Measurements from ENCODE around the gene ATP6V1C2.

The ATP6V1C2 gene

DNA sequence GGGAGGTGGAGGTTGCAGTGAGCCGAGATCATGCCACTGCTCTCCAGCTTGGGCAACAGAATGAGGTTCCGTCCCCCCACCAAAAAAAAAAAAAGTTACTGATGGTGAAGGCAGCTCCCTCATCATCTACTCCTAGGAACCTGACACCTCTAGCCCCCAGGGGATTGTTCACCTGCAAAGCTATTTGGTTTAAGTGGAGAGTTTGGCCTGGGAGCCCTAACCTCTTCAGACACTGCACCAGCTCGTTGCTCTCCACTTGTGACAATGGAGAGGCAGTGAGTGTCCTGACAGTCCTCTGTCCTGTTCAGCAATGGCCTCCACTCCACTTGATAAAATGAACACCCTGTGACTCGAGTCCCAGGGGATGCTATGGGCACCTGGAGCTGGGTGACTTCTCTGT is 43.5 kb downstream of the ATP6V1C2 start:
- Histone ChIP-seq H3K4me3 (ENCODE audit: low read depth in 1 of 5, low read length in 5 of 5) (no peak overlapping the region), H3K27ac (ENCODE audit: low read depth, low read length) (no peak overlapping the region), H3K27me3 (ENCODE audit: control insufficient read depth in 5 of 5, insufficient read depth in 4 of 5, low read length in 5 of 5) (peaks cover 0 to 12% (median 6%) of the 10 kb centered on the region in 5 donors), H3K4me1 (ENCODE audit: control insufficient read depth in 5 of 5, insufficient read depth in 5 of 5, low read length in 5 of 5) (peaks cover 0 to 4% (median 0%) of the 10 kb centered on the region in 5 donors), H3K9me3 (ENCODE audit: control insufficient read depth in 5 of 5, low read length in 5 of 5) (no peaks in the 10 kb centered on the region), H3K36me3 (ENCODE audit: control insufficient read depth in 5 of 5, insufficient read depth in 5 of 5, low read length in 5 of 5) (no peaks in the 10 kb centered on the region), H3K9ac (ENCODE audit: low read length in 5 of 5) (no peak overlapping the region)

DNA sequence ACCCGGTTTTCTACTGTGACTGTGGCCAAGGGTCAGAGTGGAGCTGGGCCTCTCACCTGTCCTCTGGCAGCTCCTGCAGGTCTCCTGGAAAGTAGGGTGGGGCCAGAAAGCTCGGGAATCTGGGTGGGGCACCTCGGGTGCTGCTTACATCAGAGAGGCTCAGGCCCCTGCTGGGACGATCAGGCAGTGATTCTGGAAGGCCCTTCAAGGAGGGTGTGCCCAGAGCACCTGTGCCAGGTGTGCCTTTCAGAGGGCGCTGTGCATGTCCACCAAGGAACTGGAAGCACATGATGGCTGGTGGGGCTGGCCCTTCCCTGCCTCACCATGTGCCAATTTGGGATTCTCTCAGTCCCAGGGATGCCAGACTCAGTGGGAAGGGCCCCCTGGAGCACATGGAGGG is 44.0 kb downstream of the ATP6V1C2 start:
- no peak overlapping the region for H3K9ac ChIP-seq (ENCODE audit: low read length in 5 of 5)
- no peaks in the 10 kb centered on the region for H3K36me3 ChIP-seq (ENCODE audit: control insufficient read depth in 5 of 5, insufficient read depth in 5 of 5, low read length in 5 of 5)
- peaks cover 0 to 12% (median 6%) of the 10 kb centered on the region in 5 donors for H3K27me3 ChIP-seq (ENCODE audit: control insufficient read depth in 5 of 5, insufficient read depth in 4 of 5, low read length in 5 of 5)
- H3K4me3 ChIP-seq (ENCODE audit: low read depth in 1 of 5, low read length in 5 of 5) = no peak overlapping the region
- peaks cover 0 to 4% (median 0%) of the 10 kb centered on the region in 5 donors for H3K4me1 ChIP-seq (ENCODE audit: control insufficient read depth in 5 of 5, insufficient read depth in 5 of 5, low read length in 5 of 5)
- no peak overlapping the region for H3K27ac ChIP-seq (ENCODE audit: low read depth, low read length)
- H3K9me3 ChIP-seq (ENCODE audit: control insufficient read depth in 5 of 5, low read length in 5 of 5) = no peaks in the 10 kb centered on the region

DNA sequence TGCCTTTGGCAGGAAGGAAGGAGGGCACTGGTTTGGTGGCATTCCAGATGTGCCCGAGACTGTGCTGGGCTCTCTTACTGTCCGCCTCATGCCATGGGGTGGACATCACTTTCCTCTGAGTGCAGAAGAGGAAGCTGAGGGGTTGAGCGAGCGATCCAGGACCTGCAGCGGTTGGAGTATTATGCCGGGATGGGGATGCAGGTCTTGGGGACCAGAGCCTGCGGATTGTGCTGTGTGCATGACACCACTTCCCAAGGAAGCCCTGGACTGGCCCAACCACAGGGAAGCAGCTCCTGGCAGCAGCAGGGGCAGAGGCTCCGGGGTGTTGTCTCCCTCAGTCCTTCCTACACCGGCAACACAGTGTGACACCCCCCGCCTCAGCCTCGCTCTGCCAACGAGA is 44.5 kb downstream of the ATP6V1C2 start:
- H3K9me3 ChIP-seq (ENCODE audit: control insufficient read depth in 5 of 5, low read length in 5 of 5) = no peaks in the 10 kb centered on the region
- no peak overlapping the region for H3K9ac ChIP-seq (ENCODE audit: low read length in 5 of 5)
- H3K4me1 ChIP-seq (ENCODE audit: control insufficient read depth in 5 of 5, insufficient read depth in 5 of 5, low read length in 5 of 5) = peaks cover 0 to 4% (median 0%) of the 10 kb centered on the region in 5 donors
- H3K27me3 ChIP-seq (ENCODE audit: control insufficient read depth in 5 of 5, insufficient read depth in 4 of 5, low read length in 5 of 5) = peaks cover 0 to 12% (median 6%) of the 10 kb centered on the region in 5 donors
- no peak overlapping the region for H3K27ac ChIP-seq (ENCODE audit: low read depth, low read length)
- no peaks in the 10 kb centered on the region for H3K36me3 ChIP-seq (ENCODE audit: control insufficient read depth in 5 of 5, insufficient read depth in 5 of 5, low read length in 5 of 5)
- no peak overlapping the region for H3K4me3 ChIP-seq (ENCODE audit: low read depth in 1 of 5, low read length in 5 of 5)

DNA sequence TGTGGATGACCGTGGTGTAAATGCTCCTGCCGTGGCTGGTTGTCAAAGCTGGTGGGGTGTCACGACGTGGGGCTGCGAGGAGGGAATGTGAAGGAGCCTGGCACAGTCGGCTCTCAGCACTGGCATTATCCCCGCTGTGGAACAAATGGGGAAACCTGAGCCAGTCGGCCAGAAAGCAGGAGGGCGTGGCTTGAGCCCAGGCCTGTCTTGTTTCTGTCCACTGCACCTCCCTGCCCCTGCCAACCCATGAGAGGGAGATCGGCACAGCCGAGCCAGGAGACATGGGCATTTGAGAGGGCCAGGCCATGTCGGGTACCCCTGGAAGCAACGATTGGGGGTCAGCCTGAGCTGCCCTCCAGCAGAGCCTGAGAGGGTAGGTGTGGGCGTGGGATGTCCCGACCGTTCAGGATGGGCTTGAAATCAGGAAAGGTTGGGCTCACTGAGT is 46.7 kb downstream of the ATP6V1C2 start:
- H3K9me3 ChIP-seq (ENCODE audit: control insufficient read depth in 5 of 5, low read length in 5 of 5) = no peaks in the 10 kb centered on the region

DNA sequence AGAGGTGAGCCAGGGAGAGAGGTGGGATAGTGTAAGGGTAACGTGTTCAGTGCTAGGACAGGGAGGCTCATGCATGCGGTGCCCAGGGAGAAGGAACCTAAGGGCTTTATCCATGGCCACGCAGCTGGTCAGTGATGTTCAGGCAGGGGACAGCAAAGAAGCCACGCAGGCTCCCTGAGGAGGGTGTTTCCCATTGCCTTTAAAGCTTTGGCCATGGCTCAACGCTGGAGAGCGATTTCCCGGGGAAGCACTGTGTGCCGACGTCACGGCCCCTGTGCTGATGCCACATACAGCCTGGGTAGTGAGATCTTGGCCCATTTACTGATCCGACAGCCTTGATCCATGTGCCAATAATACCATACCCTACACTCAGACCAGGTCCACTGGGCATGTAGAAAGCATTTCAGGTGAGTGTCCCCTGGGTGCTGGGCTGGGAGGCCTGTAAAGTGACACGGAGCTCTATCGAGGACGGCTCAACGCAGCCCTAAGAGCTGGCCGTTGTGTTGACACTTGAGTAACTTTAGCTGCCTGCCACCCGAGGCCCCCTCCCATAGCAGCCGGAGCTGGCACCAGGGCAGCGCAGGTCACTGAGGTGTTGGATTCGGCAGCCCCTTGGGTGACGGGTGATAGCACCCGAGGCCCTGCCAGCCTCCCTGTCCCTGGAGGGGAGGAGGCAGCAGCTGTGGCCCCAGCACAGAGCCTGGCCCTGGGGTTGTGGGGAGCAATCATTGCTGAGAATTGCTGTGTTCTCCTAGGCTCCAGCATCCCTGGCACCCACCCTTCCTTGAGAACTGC is 49.7 kb downstream of the ATP6V1C2 start:
- H3K27me3 ChIP-seq (ENCODE audit: control insufficient read depth in 5 of 5, insufficient read depth in 4 of 5, low read length in 5 of 5) = peaks cover 0 to 3% (median 0%) of the 10 kb centered on the region in 5 donors
- no peaks in the 10 kb centered on the region for H3K9me3 ChIP-seq (ENCODE audit: control insufficient read depth in 5 of 5, low read length in 5 of 5)
- H3K27ac ChIP-seq (ENCODE audit: low read depth, low read length) = no peak overlapping the region
- no peaks in the 10 kb centered on the region for H3K36me3 ChIP-seq (ENCODE audit: control insufficient read depth in 5 of 5, insufficient read depth in 5 of 5, low read length in 5 of 5)
- no peak overlapping the region for H3K4me3 ChIP-seq (ENCODE audit: low read depth in 1 of 5, low read length in 5 of 5)
- no peak overlapping the region for H3K9ac ChIP-seq (ENCODE audit: low read length in 5 of 5)
- peaks cover 0 to 2% (median 0%) of the 10 kb centered on the region in 5 donors for H3K4me1 ChIP-seq (ENCODE audit: control insufficient read depth in 5 of 5, insufficient read depth in 5 of 5, low read length in 5 of 5)

More for the DNA sequence above, 46.7 kb downstream of the ATP6V1C2 start:
- H3K9ac ChIP-seq (ENCODE audit: low read length in 5 of 5) = no peak overlapping the region
- no peak overlapping the region for H3K4me3 ChIP-seq (ENCODE audit: low read depth in 1 of 5, low read length in 5 of 5)
- no peaks in the 10 kb centered on the region for H3K4me1 ChIP-seq (ENCODE audit: control insufficient read depth in 5 of 5, insufficient read depth in 5 of 5, low read length in 5 of 5)
- no peak overlapping the region for H3K27ac ChIP-seq (ENCODE audit: low read depth, low read length)
- no peaks in the 10 kb centered on the region for H3K36me3 ChIP-seq (ENCODE audit: control insufficient read depth in 5 of 5, insufficient read depth in 5 of 5, low read length in 5 of 5)
- peaks cover 0 to 6% (median 2%) of the 10 kb centered on the region in 5 donors for H3K27me3 ChIP-seq (ENCODE audit: control insufficient read depth in 5 of 5, insufficient read depth in 4 of 5, low read length in 5 of 5)

DNA sequence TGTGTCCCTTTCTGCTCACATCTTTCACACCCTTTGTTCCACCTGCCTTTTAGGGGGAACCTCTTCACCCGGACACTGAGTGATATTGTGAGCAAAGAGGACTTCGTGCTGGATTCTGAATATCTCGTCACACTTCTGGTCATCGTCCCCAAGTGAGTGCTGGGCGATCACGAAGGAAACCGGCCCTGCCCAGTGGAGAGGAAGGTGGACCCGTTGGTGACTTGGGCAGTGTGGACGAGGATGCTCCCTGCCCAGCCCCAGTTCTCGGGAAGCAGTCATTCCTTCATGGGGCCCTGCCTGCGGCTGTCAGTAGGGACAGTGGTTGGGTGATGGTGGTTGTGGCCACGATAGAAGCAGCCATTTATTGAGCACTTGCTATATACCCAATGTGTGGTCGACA is 50.4 kb downstream of the ATP6V1C2 start:
- H3K36me3 ChIP-seq (ENCODE audit: control insufficient read depth in 5 of 5, insufficient read depth in 5 of 5, low read length in 5 of 5) = peaks cover 0 to 5% (median 0%) of the 10 kb centered on the region in 5 donors

DNA sequence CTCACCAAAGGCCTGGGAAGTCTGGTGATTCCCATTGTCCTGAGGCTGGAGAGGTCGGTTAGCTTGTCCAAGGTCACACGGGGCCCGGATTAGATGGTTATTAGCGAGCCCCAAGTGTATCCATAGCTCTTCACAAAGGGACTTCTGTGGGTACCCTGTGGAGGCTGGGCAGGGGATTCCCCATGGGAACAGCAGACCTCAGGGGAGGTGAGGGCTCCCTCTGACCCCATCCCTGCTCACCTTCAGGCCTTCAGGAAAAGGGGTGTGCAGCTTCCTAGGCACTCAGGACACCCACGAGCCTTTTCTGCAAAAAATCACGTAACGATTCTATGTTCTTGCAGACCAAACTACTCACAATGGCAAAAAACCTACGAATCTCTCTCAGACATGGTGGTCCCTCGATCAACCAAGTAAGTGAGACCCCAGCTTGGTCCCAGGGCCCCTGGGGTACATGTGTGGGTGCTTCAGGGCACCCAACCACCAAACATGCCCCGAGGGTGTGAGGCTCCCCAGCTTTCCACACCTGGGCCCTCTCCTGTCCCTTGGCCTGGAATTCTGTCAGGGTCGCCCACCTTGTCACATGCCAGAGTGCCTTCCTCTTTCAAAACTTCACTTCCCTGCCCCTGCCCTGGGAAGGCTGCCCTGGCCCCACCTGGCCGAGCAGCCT is 50.9 kb downstream of the ATP6V1C2 start:
- Histone ChIP-seq H3K4me3 (ENCODE audit: low read depth in 1 of 5, low read length in 5 of 5) (no peak overlapping the region), H3K4me1 (ENCODE audit: control insufficient read depth in 5 of 5, insufficient read depth in 5 of 5, low read length in 5 of 5) (peaks cover 0 to 2% (median 0%) of the 10 kb centered on the region in 5 donors), H3K9me3 (ENCODE audit: control insufficient read depth in 5 of 5, low read length in 5 of 5) (no peaks in the 10 kb centered on the region), H3K36me3 (ENCODE audit: control insufficient read depth in 5 of 5, insufficient read depth in 5 of 5, low read length in 5 of 5) (peaks cover 0 to 10% (median 0%) of the 10 kb centered on the region in 5 donors), H3K27ac (ENCODE audit: low read depth, low read length) (no peak overlapping the region), H3K27me3 (ENCODE audit: control insufficient read depth in 5 of 5, insufficient read depth in 4 of 5, low read length in 5 of 5) (peaks cover 0 to 3% (median 0%) of the 10 kb centered on the region in 5 donors), H3K9ac (ENCODE audit: low read length in 5 of 5) (no peak overlapping the region)

More for the DNA sequence above, 50.4 kb downstream of the ATP6V1C2 start:
- Histone ChIP-seq H3K9ac (ENCODE audit: low read length in 5 of 5) (no peak overlapping the region), H3K27ac (ENCODE audit: low read depth, low read length) (no peak overlapping the region), H3K27me3 (ENCODE audit: control insufficient read depth in 5 of 5, insufficient read depth in 4 of 5, low read length in 5 of 5) (peaks cover 0 to 3% (median 0%) of the 10 kb centered on the region in 5 donors), H3K4me1 (ENCODE audit: control insufficient read depth in 5 of 5, insufficient read depth in 5 of 5, low read length in 5 of 5) (peaks cover 0 to 2% (median 0%) of the 10 kb centered on the region in 5 donors), H3K4me3 (ENCODE audit: low read depth in 1 of 5, low read length in 5 of 5) (no peak overlapping the region), H3K9me3 (ENCODE audit: control insufficient read depth in 5 of 5, low read length in 5 of 5) (no peaks in the 10 kb centered on the region)

DNA sequence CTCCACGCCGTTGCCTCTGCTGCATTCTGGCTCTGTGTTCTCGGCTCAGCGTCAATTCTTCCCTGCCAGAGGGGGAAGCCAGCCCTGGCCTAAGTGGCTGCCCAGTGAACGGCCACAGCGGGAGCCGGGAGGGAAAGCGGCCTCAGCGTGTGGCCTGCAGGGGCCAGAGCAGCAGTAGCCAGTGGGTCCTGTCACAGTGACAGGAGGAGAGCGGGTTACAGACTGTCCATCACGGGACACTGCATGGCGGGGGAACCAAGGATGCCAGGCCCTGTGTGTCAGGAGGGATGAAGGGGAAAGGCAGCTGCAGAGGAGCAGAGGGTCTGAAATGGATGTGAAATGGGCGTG is 51.4 kb downstream of the ATP6V1C2 start:
- no peak overlapping the region for H3K27ac ChIP-seq (ENCODE audit: low read depth, low read length)

DNA sequence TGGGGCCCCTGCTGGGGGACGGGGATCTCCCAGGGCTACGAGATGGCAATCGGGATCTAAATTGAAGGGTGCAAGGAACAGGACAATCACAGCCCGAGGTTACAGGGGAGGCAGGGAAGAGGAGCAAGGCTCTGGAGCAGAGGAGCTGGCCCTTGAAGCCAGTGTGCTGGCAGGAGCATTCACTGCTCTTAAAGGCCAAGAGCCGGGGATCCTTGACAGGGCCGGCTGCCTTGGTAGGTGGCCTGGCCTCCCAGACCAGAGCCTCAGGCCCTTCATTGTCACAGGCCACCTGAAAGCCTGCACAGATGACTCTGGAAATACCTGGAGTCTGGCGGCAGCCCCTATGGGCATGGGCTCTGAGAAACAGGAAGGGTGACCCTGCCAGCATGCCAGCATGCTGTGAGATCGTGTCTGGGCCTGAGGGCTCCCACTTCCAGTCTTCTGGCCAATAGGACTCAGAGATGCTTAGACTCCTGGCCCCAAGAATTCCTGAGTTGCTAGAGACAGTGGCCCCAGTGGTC is 52.5 kb downstream of the ATP6V1C2 start:
- Histone ChIP-seq H3K36me3 (ENCODE audit: control insufficient read depth in 5 of 5, insufficient read depth in 5 of 5, low read length in 5 of 5) (peaks cover 0 to 26% (median 14%) of the 10 kb centered on the region in 5 donors), H3K9me3 (ENCODE audit: control insufficient read depth in 5 of 5, low read length in 5 of 5) (no peaks in the 10 kb centered on the region), H3K4me3 (ENCODE audit: low read depth in 1 of 5, low read length in 5 of 5) (no peak overlapping the region), H3K4me1 (ENCODE audit: control insufficient read depth in 5 of 5, insufficient read depth in 5 of 5, low read length in 5 of 5) (peaks cover 0 to 2% (median 0%) of the 10 kb centered on the region in 5 donors), H3K27me3 (ENCODE audit: control insufficient read depth in 5 of 5, insufficient read depth in 4 of 5, low read length in 5 of 5) (peaks cover 0 to 3% (median 0%) of the 10 kb centered on the region in 5 donors), H3K27ac (ENCODE audit: low read depth, low read length) (no peak overlapping the region), H3K9ac (ENCODE audit: low read length in 5 of 5) (no peak overlapping the region)

More for the DNA sequence above, 51.4 kb downstream of the ATP6V1C2 start:
- Histone ChIP-seq H3K9me3 (ENCODE audit: control insufficient read depth in 5 of 5, low read length in 5 of 5) (no peaks in the 10 kb centered on the region), H3K4me1 (ENCODE audit: control insufficient read depth in 5 of 5, insufficient read depth in 5 of 5, low read length in 5 of 5) (peaks cover 0 to 2% (median 0%) of the 10 kb centered on the region in 5 donors), H3K36me3 (ENCODE audit: control insufficient read depth in 5 of 5, insufficient read depth in 5 of 5, low read length in 5 of 5) (peaks cover 0 to 16% (median 4%) of the 10 kb centered on the region in 5 donors), H3K27me3 (ENCODE audit: control insufficient read depth in 5 of 5, insufficient read depth in 4 of 5, low read length in 5 of 5) (peaks cover 0 to 3% (median 0%) of the 10 kb centered on the region in 5 donors), H3K4me3 (ENCODE audit: low read depth in 1 of 5, low read length in 5 of 5) (no peak overlapping the region), H3K9ac (ENCODE audit: low read length in 5 of 5) (no peak overlapping the region)

DNA sequence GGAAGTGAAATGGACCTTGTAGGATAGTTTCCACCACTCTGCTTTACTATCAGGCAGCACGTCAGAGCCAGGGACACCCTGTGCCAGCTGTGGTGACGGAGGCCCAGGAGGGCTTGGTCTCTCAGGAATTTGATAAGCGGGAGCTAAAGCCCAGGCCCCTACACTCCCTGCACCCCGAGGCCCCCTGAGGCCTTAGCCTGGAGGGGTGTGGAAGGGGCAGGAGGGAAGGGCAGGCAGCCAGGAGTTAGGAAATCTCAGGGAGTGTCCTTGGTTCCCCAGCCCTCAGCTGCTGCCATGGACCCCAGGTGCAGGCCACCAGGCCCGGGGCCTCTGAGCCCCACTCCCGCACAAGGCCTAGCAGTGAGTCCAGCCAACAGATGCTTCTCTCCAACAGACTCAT is 53.0 kb downstream of the ATP6V1C2 start:
- Histone ChIP-seq H3K36me3 (ENCODE audit: control insufficient read depth in 5 of 5, insufficient read depth in 5 of 5, low read length in 5 of 5) (peaks cover 0 to 26% (median 14%) of the 10 kb centered on the region in 5 donors), H3K9me3 (ENCODE audit: control insufficient read depth in 5 of 5, low read length in 5 of 5) (no peaks in the 10 kb centered on the region), H3K4me1 (ENCODE audit: control insufficient read depth in 5 of 5, insufficient read depth in 5 of 5, low read length in 5 of 5) (peaks cover 0 to 2% (median 0%) of the 10 kb centered on the region in 5 donors), H3K27ac (ENCODE audit: low read depth, low read length) (no peak overlapping the region), H3K9ac (ENCODE audit: low read length in 5 of 5) (no peak overlapping the region), H3K4me3 (ENCODE audit: low read depth in 1 of 5, low read length in 5 of 5) (no peak overlapping the region), H3K27me3 (ENCODE audit: control insufficient read depth in 5 of 5, insufficient read depth in 4 of 5, low read length in 5 of 5) (peaks cover 0 to 3% (median 0%) of the 10 kb centered on the region in 5 donors)
